Loucy (cell line): Measurements from ENCODE around the gene CD44.
A peak's percentile ranks its signal among the peaks of the same experiment; 100 is the strongest.
"Not testable (repeated sequence)": the region's sequence is repeated elsewhere in the genome, so short reads cannot be mapped to it uniquely, and the experiment has no call there.

Experiments
- H2AFZ ChIP-seq: fragments of 200-600 bp; sonication (generic); 2 replicates; pipeline ENCODE4 v1.6.0; 2016; ENCODE audit warnings: antibody characterized with exemption, mild to moderate bottlenecking, low read length, moderate library complexity
- H3F3A ChIP-seq: fragments of 200-600 bp; 2 replicates; pipeline ENCODE4 v1.6.0; 2016; ENCODE audit warnings: antibody characterized with exemption, low read depth, mild to moderate bottlenecking
- H3K27me3 ChIP-seq: fragments of 200-600 bp; sonication (generic); 2 replicates; pipeline ENCODE4 v1.6.1; 2014; ENCODE audit warnings: low read length, mild to moderate bottlenecking; ENCODE audit not compliant: insufficient read depth, poor library complexity, severe bottlenecking
- H3K36me3 ChIP-seq: fragments of 200-600 bp; sonication (generic); 2 replicates; pipeline ENCODE4 v1.6.1; 2016; ENCODE audit warnings: low read length; ENCODE audit not compliant: insufficient read depth
- H3K4me1 ChIP-seq: fragments of 200-600 bp; sonication (generic); 2 replicates; pipeline ENCODE4 v1.5.1; 2014; ENCODE audit warnings: low read length, mild to moderate bottlenecking; ENCODE audit not compliant: insufficient read depth, poor library complexity, severe bottlenecking
- H3K4me2 ChIP-seq: fragments of 200-600 bp; sonication (generic); 2 replicates; pipeline ENCODE4 v1.6.0; 2014; ENCODE audit warnings: antibody characterized with exemption, low read length, low read depth, mild to moderate bottlenecking; ENCODE audit not compliant: poor library complexity, severe bottlenecking
- H3K4me3 ChIP-seq: fragments of 200-600 bp; sonication (generic); 2 replicates; pipeline ENCODE4 v1.5.1; 2014; ENCODE audit warnings: low read length, mild to moderate bottlenecking, mixed read lengths; ENCODE audit not compliant: poor library complexity, severe bottlenecking
- H3K79me2 ChIP-seq: fragments of 200-600 bp; sonication (generic); 2 replicates; pipeline ENCODE4 v1.6.1; 2014; ENCODE audit warnings: low read length; ENCODE audit not compliant: insufficient read depth
- H3K9ac ChIP-seq: fragments of 200-600 bp; sonication (generic); 2 replicates; pipeline ENCODE4 v1.6.0; 2014; ENCODE audit warnings: mild to moderate bottlenecking, low read depth, low read length, moderate library complexity; ENCODE audit not compliant: poor library complexity, severe bottlenecking
- H3K9me2 ChIP-seq: fragments of 200-600 bp; sonication (generic); replicated peaks from 2 replicates; pipeline ENCODE4 v1.6.1; 2016; ENCODE audit warnings: low read depth, low read length, mixed read lengths
- H3K9me3 ChIP-seq: fragments of 200-600 bp; sonication (generic); 2 replicates; pipeline ENCODE4 v1.6.1; 2014; ENCODE audit warnings: mild to moderate bottlenecking, antibody characterized with exemption, low read length, low read depth; ENCODE audit not compliant: insufficient read depth
- H4K20me1 ChIP-seq: fragments of 200-600 bp; sonication (generic); 2 replicates; pipeline ENCODE4 v1.6.0; 2014; ENCODE audit warnings: antibody characterized with exemption, low read length, mild to moderate bottlenecking; ENCODE audit not compliant: insufficient read depth, poor library complexity, severe bottlenecking
- CTCF ChIP-seq: fragments of 200-600 bp; sonication (generic); conservative IDR thresholded peaks from 2 replicates; pipeline ENCODE4 v1.5.1; 2014; ENCODE audit warnings: mild to moderate bottlenecking, antibody characterized with exemption, low read length
- EZH2phosphoT487 ChIP-seq: fragments of 200-600 bp; IDR thresholded peaks from 2 replicates; pipeline ENCODE4 v1.6.1; 2018; ENCODE audit warnings: antibody characterized with exemption, mild to moderate bottlenecking, moderate library complexity, borderline replicate concordance

The CD44 gene

GRCh38 chr11:35105319-35106079 is 33.5 kb upstream of the CD44 start:
- Histone ChIP-seq H3K9me3 (no peaks in the 10 kb centered on the region), H3K9ac (no peak overlapping the region), H3K9me2 (no peaks in the 10 kb centered on the region), H3K27me3 (no peaks in the 10 kb centered on the region), H3F3A (no peaks in the 10 kb centered on the region), H4K20me1 (no peaks in the 10 kb centered on the region), H3K4me2 (no peak overlapping the region), H3K4me1 (peaks cover 59% of the 10 kb centered on the region), H2AFZ (no peak overlapping the region), H3K79me2 (no peaks in the 10 kb centered on the region), H3K36me3 (no peaks in the 10 kb centered on the region), H3K4me3 (no peak overlapping the region)
- no peak for TF ChIP-seq EZH2phosphoT487
- TF ChIP-seq CTCF: no peak

GRCh38 chr11:35106595-35106994 is 32.4 kb upstream of the CD44 start:
- no peaks in the 10 kb centered on the region for H3K9me2 ChIP-seq
- peaks cover 70% of the 10 kb centered on the region for H3K4me1 ChIP-seq
- no peak overlapping the region for H2AFZ ChIP-seq
- no peak overlapping the region for H3K4me3 ChIP-seq
- no peaks in the 10 kb centered on the region for H4K20me1 ChIP-seq
- H3K9me3 ChIP-seq: no peaks in the 10 kb centered on the region
- H3K27me3 ChIP-seq: no peaks in the 10 kb centered on the region
- peak overlapping the region; percentile 37 for H3K4me2 ChIP-seq
- H3K79me2 ChIP-seq: no peaks in the 10 kb centered on the region
- TF ChIP-seq CTCF (no peak), EZH2phosphoT487 (no peak)
- H3K36me3 ChIP-seq: no peaks in the 10 kb centered on the region
- H3K9ac ChIP-seq: no peak overlapping the region
- no peaks in the 10 kb centered on the region for H3F3A ChIP-seq

GRCh38 chr11:35107861-35108260 is 31.1 kb upstream of the CD44 start:
- Histone ChIP-seq H4K20me1 (no peaks in the 10 kb centered on the region), H3K9me3 (no peaks in the 10 kb centered on the region), H3K79me2 (no peaks in the 10 kb centered on the region), H3K27me3 (no peaks in the 10 kb centered on the region), H3K9me2 (no peaks in the 10 kb centered on the region), H3K4me1 (peaks cover 73% of the 10 kb centered on the region), H3K36me3 (no peaks in the 10 kb centered on the region), H3F3A (no peaks in the 10 kb centered on the region), H2AFZ (no peak overlapping the region), H3K4me2 (peak overlapping the region; percentile 37), H3K9ac (peak overlapping the region; percentile 25), H3K4me3 (no peak overlapping the region)
- TF ChIP-seq EZH2phosphoT487: no peak
- no peak for TF ChIP-seq CTCF

GRCh38 chr11:35108336-35108735 is 30.6 kb upstream of the CD44 start:
- Histone ChIP-seq H3K4me2 (peak overlapping the region; percentile 37), H3K4me1 (peaks cover 73% of the 10 kb centered on the region)
- H3F3A ChIP-seq, H2AFZ ChIP-seq, H3K36me3 ChIP-seq, H3K4me3 ChIP-seq, H3K9ac ChIP-seq, H3K9me3 ChIP-seq, H3K79me2 ChIP-seq, H3K9me2 ChIP-seq, H3K27me3 ChIP-seq, H4K20me1 ChIP-seq: not testable (repeated sequence)
